Colonic mucosa (tissue), 4 donors: ENCODE results near the gene OMP. TPM values are rescaled to one million over a fixed set of nuclear protein-coding genes. Genes with fewer than 3 reads are reported as not detected.

Experiments used
- DNase-seq: peaks from one replicate; pipeline ENCODE4 v3.0.0-alpha.2; 2020
- H3K27ac ChIP-seq: fragments of 200-600 bp; one replicate; pipeline ENCODE4 v1.8.0; 2021
- H3K27me3 ChIP-seq: fragments of 200-600 bp; one replicate; pipeline ENCODE4 v1.8.0; 2021
- H3K36me3 ChIP-seq: fragments of 200-600 bp; one replicate; pipeline ENCODE4 v1.8.0; 2021
- H3K4me1 ChIP-seq: fragments of 200-600 bp; one replicate; pipeline ENCODE4 v1.8.0; 2021; ENCODE audit warnings: mild to moderate bottlenecking
- H3K4me3 ChIP-seq: fragments of 200-600 bp; one replicate; pipeline ENCODE4 v1.8.0; 2021
- H3K9ac ChIP-seq, 2 donors: one replicate each; pipeline ENCODE4 v1.7.0; 2013; ENCODE audit warnings: control low read depth in 2 of 2, low read depth in 2 of 2, low read length in 2 of 2
- H3K9me3 ChIP-seq: fragments of 200-600 bp; one replicate; pipeline ENCODE4 v1.8.0; 2021
- CTCF ChIP-seq: fragments of 200-600 bp; IDR thresholded peaks from one replicate; pipeline ENCODE4 v1.8.0; 2022; ENCODE audit warnings: antibody characterized with exemption, mild to moderate bottlenecking
- intact Hi-C: fragments of 100-400 bp; cut with DNase I; formaldehyde crosslinking; loops from one replicate; pipeline ENCODE4 v1.14.1; 2022
- total RNA-seq, 2 donors: library from RNA; stranded (reverse); fragmentation: NEBNext Ultra II Directional in 1 of 2; extraction: Animal tissue kit (Norgen Biotek cat#: 25700) in 1 of 2; gene quantifications; one replicate each; pipeline ENCODE4 v1.2.1, GENCODE V29; 2021
- donor health status: healthy.
- donor health status: DM: no; HTN: no; CAD: no.
- donor health status: DM: no; HTN: no; CAD: no.

OMP gene
- 10 to 100 TPM in 1 of 2 donors, 1 to 10 TPM in 1; 7.5 to 16.8 TPM for total RNA-seq

- Histone ChIP-seq H3K36me3 (no peaks in the 10 kb centered on the region), H3K4me1 (peaks cover 13% of the 10 kb centered on the region), H3K9me3 (no peaks in the 10 kb centered on the region), H3K9ac (no peak within 1 kb of the TSS), H3K4me3 (no peak within 1 kb of the TSS), H3K27ac (no peak within 1 kb of the TSS), H3K27me3 (no peaks in the 10 kb centered on the region)
- no peak for TF ChIP-seq CTCF
- DNase-seq = no peak
- intact Hi-C loops = no loop called here
Observed at GRCh38 chr11:77102246-77103210, at the start of gene OMP. OMP (plus strand) TSS chr11:77102840; CDS start chr11:77102840, 0 bp downstream.

- H3K4me3 ChIP-seq = no peak overlapping the region
- intact Hi-C loops = no loop called here
- no peaks in the 10 kb centered on the region for H3K36me3 ChIP-seq
- no peak for DNase-seq
- peaks cover 2% of the 10 kb centered on the region for H3K4me1 ChIP-seq
- no peak overlapping the region for H3K9ac ChIP-seq
- no peak for TF ChIP-seq CTCF
- H3K27me3 ChIP-seq = no peaks in the 10 kb centered on the region
- H3K9me3 ChIP-seq = no peaks in the 10 kb centered on the region
- no peak overlapping the region for H3K27ac ChIP-seq
Observed at GRCh38 chr11:77053217-77054015, 49.2 kb upstream of the OMP start.

- no peak for DNase-seq
- TF ChIP-seq CTCF = no peak
- H3K9me3 ChIP-seq = no peaks in the 10 kb centered on the region
- no peaks in the 10 kb centered on the region for H3K27me3 ChIP-seq
- intact Hi-C loops = no loop called here
- no peak overlapping the region for H3K27ac ChIP-seq
- H3K9ac ChIP-seq = no peak overlapping the region
- no peak overlapping the region for H3K4me3 ChIP-seq
- H3K36me3 ChIP-seq = no peaks in the 10 kb centered on the region
- H3K4me1 ChIP-seq = no peaks in the 10 kb centered on the region
Observed at GRCh38 chr11:77054084-77054483, 48.6 kb upstream of the OMP start.

- Histone ChIP-seq H3K4me3 (no peak overlapping the region), H3K9me3 (no peaks in the 10 kb centered on the region), H3K9ac (no peak overlapping the region), H3K36me3 (no peaks in the 10 kb centered on the region), H3K27ac (no peak overlapping the region), H3K27me3 (no peaks in the 10 kb centered on the region), H3K4me1 (no peaks in the 10 kb centered on the region)
- intact Hi-C loops = no loop called here
- no peak for DNase-seq
- TF ChIP-seq CTCF = no peak
Observed at GRCh38 chr11:77055101-77055561, 47.5 kb upstream of the OMP start.

GRCh38 chr11:77055913-77056312 is 46.7 kb upstream of the OMP start:
- DNase-seq = no peak
- Histone ChIP-seq H3K9me3 (no peaks in the 10 kb centered on the region), H3K9ac (no peak overlapping the region), H3K27ac (no peak overlapping the region), H3K4me3 (no peak overlapping the region), H3K27me3 (no peaks in the 10 kb centered on the region), H3K4me1 (no peaks in the 10 kb centered on the region), H3K36me3 (no peaks in the 10 kb centered on the region)
- no peak for TF ChIP-seq CTCF
- intact Hi-C loops = no loop called here
